ENCODE data around the gene C1QTNF2. TPM values are rescaled to one million over a fixed set of nuclear protein-coding genes. Genes with fewer than 3 reads are reported as not detected.

C1QTNF2 gene
- polyA plus RNA-seq, 1 experiment = 1.1 TPM

- ChIA-PET POLR2A (no interaction called here), CTCF (no interaction called here)
- TF ChIP-seq CTCF (IDR thresholded peaks at IDR 0.05; ENCODE audit: low read depth, low read length) = no peak
- no peaks in the 10 kb centered on the region for H3K27me3 ChIP-seq (ENCODE audit: control insufficient read depth, insufficient read depth, low read length)
- H3K27ac ChIP-seq (ENCODE audit: low read depth, low read length) = no peak overlapping the region
- no peaks in the 10 kb centered on the region for H3K9me3 ChIP-seq (ENCODE audit: control insufficient read depth, insufficient read depth, low read length)
- DNase-seq (ENCODE audit: low read depth, low spot score) = no peak
- no peak overlapping the region for H3K4me3 ChIP-seq (ENCODE audit: low read depth, low read length)
These were observed 66.7 kb downstream of the C1QTNF2 start for GRCh38 chr5:160303690-160304089.

GRCh38 chr5:160298189-160298588 is 72.2 kb downstream of the C1QTNF2 start:
- ChIA-PET CTCF (no interaction called here), POLR2A (no interaction called here)
- Histone ChIP-seq H3K4me3 (ENCODE audit: low read depth, low read length) (no peak overlapping the region), H3K27ac (ENCODE audit: low read depth, low read length) (no peak overlapping the region), H3K27me3 (ENCODE audit: control insufficient read depth, insufficient read depth, low read length) (no peaks in the 10 kb centered on the region), H3K9me3 (ENCODE audit: control insufficient read depth, insufficient read depth, low read length) (no peaks in the 10 kb centered on the region)
- TF ChIP-seq CTCF (IDR thresholded peaks at IDR 0.05; ENCODE audit: low read depth, low read length) = no peak
- DNase-seq (ENCODE audit: low read depth, low spot score) = no peak

- ChIA-PET CTCF (interaction anchor here (1.6 kb wide), 1 partner anchor 11 kb away, joined by 3 read pairs; no protein-coding TSS in a partner anchor), POLR2A (no interaction called here)
- no peak overlapping the region for H3K4me3 ChIP-seq (ENCODE audit: low read depth, low read length)
- TF ChIP-seq CTCF (IDR thresholded peaks at IDR 0.05; ENCODE audit: low read depth, low read length) = no peak
- no peak for DNase-seq (ENCODE audit: low read depth, low spot score)
- no peaks in the 10 kb centered on the region for H3K27me3 ChIP-seq (ENCODE audit: control insufficient read depth, insufficient read depth, low read length)
- no peaks in the 10 kb centered on the region for H3K9me3 ChIP-seq (ENCODE audit: control insufficient read depth, insufficient read depth, low read length)
- H3K27ac ChIP-seq (ENCODE audit: low read depth, low read length) = no peak overlapping the region
These were observed 72.7 kb downstream of the C1QTNF2 start for GRCh38 chr5:160297776-160298175.

Small RNAs within 50 kb of the gene (small RNA-seq; reads per million reads assigned to genes)
- not detected for gene AC112191.3 (ENCODE audit: insufficient read length, low read depth)

Other genes with a start within 250 kb of the C1QTNF2 start
- not detected in 2 replicates for gene FABP6, start 141.1 kb downstream of the C1QTNF2 start, polyA plus RNA-seq (2011; rRNA removed)
- 3.8 and 4.4 TPM in 2 replicates for gene CCNJL, start 58.1 kb downstream of the C1QTNF2 start, polyA plus RNA-seq (2011; rRNA removed)
- gene FAM200C, start 29.4 kb upstream of the C1QTNF2 start, polyA plus RNA-seq (2011; rRNA removed) = 3.6 and 5.3 TPM in 2 replicates
- 32.9 and 59.5 TPM in 2 replicates for gene SLU7, start 48.5 kb upstream of the C1QTNF2 start, polyA plus RNA-seq (2011; rRNA removed)
- gene PTTG1, start 51.2 kb upstream of the C1QTNF2 start, polyA plus RNA-seq (2011; rRNA removed) = 45.5 and 67.4 TPM in 2 replicates